MM.1S (cell line): ENCODE measurements around the gene VSIG2.

Experiments
- DNase-seq: peaks from one replicate; pipeline ENCODE4 v3.0.0-alpha.2; 2015
- H2AFZ ChIP-seq: fragments of 300-600 bp; sonication (generic); 2 replicates; pipeline ENCODE4 v1.6.0; 2016; ENCODE audit warnings: antibody characterized with exemption, low read length
- H3F3A ChIP-seq: fragments of 300-600 bp; sonication (generic); 2 replicates; pipeline ENCODE4 v1.6.1; 2016; ENCODE audit warnings: mild to moderate bottlenecking, antibody characterized with exemption, low read length, moderate library complexity, mixed read lengths; ENCODE audit not compliant: insufficient read depth
- H3K27ac ChIP-seq: fragments of 300-600 bp; sonication (generic); 2 replicates; pipeline ENCODE4 v1.5.1; 2016; ENCODE audit warnings: mild to moderate bottlenecking, low read length
- H3K27me3 ChIP-seq: fragments of 300-600 bp; sonication (generic); replicated peaks from 2 replicates; pipeline ENCODE4 v1.6.0; 2016; ENCODE audit warnings: low read length; ENCODE audit not compliant: insufficient read depth
- H3K36me3 ChIP-seq: fragments of 300-600 bp; sonication (generic); replicated peaks from 2 replicates; pipeline ENCODE4 v1.6.1; 2016; ENCODE audit warnings: mild to moderate bottlenecking, low read length, mixed read lengths; ENCODE audit not compliant: insufficient read depth
- H3K4me1 ChIP-seq: fragments of 300-600 bp; sonication (generic); 2 replicates; pipeline ENCODE4 v1.6.1; 2016; ENCODE audit warnings: low read length, mixed read lengths
- H3K4me2 ChIP-seq: fragments of 300-600 bp; sonication (generic); 2 replicates; pipeline ENCODE4 v1.6.0; 2016; ENCODE audit warnings: low read depth, low read length
- H3K4me3 ChIP-seq: fragments of 300-600 bp; sonication (generic); 2 replicates; pipeline ENCODE4 v1.5.1; 2016; ENCODE audit warnings: low read length, mixed read lengths
- H3K79me2 ChIP-seq: fragments of 300-600 bp; sonication (generic); 2 replicates; pipeline ENCODE4 v1.6.1; 2016; ENCODE audit warnings: mixed run types, low read length, mixed read lengths
- H3K9ac ChIP-seq: fragments of 300-600 bp; sonication (generic); 2 replicates; pipeline ENCODE4 v1.6.1; 2016; ENCODE audit warnings: low read length, mixed read lengths
- H3K9me2 ChIP-seq: fragments of 300-600 bp; sonication (generic); replicated peaks from 2 replicates; pipeline ENCODE4 v1.6.1; 2016; ENCODE audit warnings: mild to moderate bottlenecking, low read length, mixed read lengths; ENCODE audit not compliant: insufficient read depth
- H3K9me3 ChIP-seq: fragments of 300-600 bp; sonication (generic); replicated peaks from 2 replicates; pipeline ENCODE4 v1.6.1; 2016; ENCODE audit warnings: mild to moderate bottlenecking, low read length, mixed read lengths; ENCODE audit not compliant: insufficient read depth
- H4K20me1 ChIP-seq: fragments of 300-600 bp; sonication (generic); 2 replicates; pipeline ENCODE4 v1.6.1; 2016; ENCODE audit warnings: mild to moderate bottlenecking, low read length, moderate library complexity, mixed read lengths; ENCODE audit not compliant: insufficient read depth
- CTCF ChIP-seq: fragments of 300-600 bp; sonication (generic); IDR thresholded peaks from 2 replicates; pipeline ENCODE4 v1.5.1; 2016; ENCODE audit warnings: antibody characterized with exemption, low read length, mixed read lengths
- EZH2 ChIP-seq: fragments of 300-600 bp; sonication (generic); optimal IDR thresholded peaks from 2 replicates; pipeline ENCODE3; 2017; ENCODE audit warnings: low read depth, mild to moderate bottlenecking, antibody characterized with exemption, low read length, mixed read lengths
- EZH2phosphoT487 ChIP-seq: fragments of 300-600 bp; sonication (generic); IDR thresholded peaks from 2 replicates; pipeline ENCODE4 v1.6.1; 2018; ENCODE audit warnings: antibody characterized with exemption, low read length

The VSIG2 gene

GRCh38 chr11:124751391-124751740 is 689 bp downstream of the VSIG2 start:
- no peaks in the 10 kb centered on the region for H3K9me3 ChIP-seq
- H3K79me2 ChIP-seq: no peaks in the 10 kb centered on the region
- no peaks in the 10 kb centered on the region for H4K20me1 ChIP-seq
- no peak overlapping the region for H3K4me2 ChIP-seq
- peaks cover 13% of the 10 kb centered on the region for H3K4me1 ChIP-seq
- H3K27me3 ChIP-seq: no peaks in the 10 kb centered on the region
- no peaks in the 10 kb centered on the region for H3K9me2 ChIP-seq
- no peak overlapping the region for H3K4me3 ChIP-seq
- DNase-seq: no peak
- no peak for TF ChIP-seq EZH2
- no peak for TF ChIP-seq EZH2phosphoT487
- TF ChIP-seq CTCF: no peak
- no peak overlapping the region for H2AFZ ChIP-seq
- peaks cover 3% of the 10 kb centered on the region; the same call in 1 of the 2 replicates for H3F3A ChIP-seq
- no peaks in the 10 kb centered on the region for H3K36me3 ChIP-seq
- no peak overlapping the region for H3K27ac ChIP-seq
- no peak overlapping the region for H3K9ac ChIP-seq

GRCh38 chr11:124749912-124750311 is 2.1 kb downstream of the VSIG2 start:
- TF ChIP-seq CTCF (no peak), EZH2phosphoT487 (no peak), EZH2 (no peak)
- DNase-seq: no peak
- H3K4me3 ChIP-seq: no peak overlapping the region
- H3K79me2 ChIP-seq: no peaks in the 10 kb centered on the region
- H3F3A ChIP-seq: peaks cover 3% of the 10 kb centered on the region; the same call in 1 of the 2 replicates
- H4K20me1 ChIP-seq: no peaks in the 10 kb centered on the region
- no peak overlapping the region for H3K27ac ChIP-seq
- no peak overlapping the region for H3K9ac ChIP-seq
- H3K9me3 ChIP-seq: no peaks in the 10 kb centered on the region
- H3K4me1 ChIP-seq: peaks cover 13% of the 10 kb centered on the region
- H3K9me2 ChIP-seq: no peaks in the 10 kb centered on the region
- H3K4me2 ChIP-seq: no peak overlapping the region
- H3K36me3 ChIP-seq: no peaks in the 10 kb centered on the region
- no peak overlapping the region for H2AFZ ChIP-seq
- H3K27me3 ChIP-seq: no peaks in the 10 kb centered on the region

- Histone ChIP-seq H2AFZ (no peak overlapping the region), H3K9ac (no peak overlapping the region), H3K9me3 (no peaks in the 10 kb centered on the region), H4K20me1 (no peaks in the 10 kb centered on the region), H3K27ac (no peak overlapping the region), H3K79me2 (no peaks in the 10 kb centered on the region), H3K4me1 (peaks cover 13% of the 10 kb centered on the region), H3K4me3 (no peak overlapping the region), H3K4me2 (no peak overlapping the region), H3K9me2 (no peaks in the 10 kb centered on the region), H3K36me3 (no peaks in the 10 kb centered on the region), H3K27me3 (no peaks in the 10 kb centered on the region), H3F3A (peaks cover 3% of the 10 kb centered on the region; the same call in 1 of the 2 replicates)
- TF ChIP-seq CTCF (no peak), EZH2phosphoT487 (no peak), EZH2 (no peak)
- no peak for DNase-seq
Measured at GRCh38 chr11:124748481-124749343, 3.3 kb downstream of the VSIG2 start.
